GM12872 (cell line): Measurements from ENCODE around the gene KL.

Source experiments
- CTCF ChIP-seq: IDR thresholded peaks from 3 replicates; pipeline ENCODE4 v1.5.1; 2011; ENCODE audit warnings: low read depth, mild to moderate bottlenecking, low read length, moderate library complexity; ENCODE audit not compliant: insufficient read depth

Gene KL

GRCh38 chr13:33016414-33017322 lies at the start of gene KL:
Gene KL (plus strand): TSS chr13:33016423. CDS start chr13:33016441, 18 bp downstream.
- no peak for TF ChIP-seq CTCF

DNA sequence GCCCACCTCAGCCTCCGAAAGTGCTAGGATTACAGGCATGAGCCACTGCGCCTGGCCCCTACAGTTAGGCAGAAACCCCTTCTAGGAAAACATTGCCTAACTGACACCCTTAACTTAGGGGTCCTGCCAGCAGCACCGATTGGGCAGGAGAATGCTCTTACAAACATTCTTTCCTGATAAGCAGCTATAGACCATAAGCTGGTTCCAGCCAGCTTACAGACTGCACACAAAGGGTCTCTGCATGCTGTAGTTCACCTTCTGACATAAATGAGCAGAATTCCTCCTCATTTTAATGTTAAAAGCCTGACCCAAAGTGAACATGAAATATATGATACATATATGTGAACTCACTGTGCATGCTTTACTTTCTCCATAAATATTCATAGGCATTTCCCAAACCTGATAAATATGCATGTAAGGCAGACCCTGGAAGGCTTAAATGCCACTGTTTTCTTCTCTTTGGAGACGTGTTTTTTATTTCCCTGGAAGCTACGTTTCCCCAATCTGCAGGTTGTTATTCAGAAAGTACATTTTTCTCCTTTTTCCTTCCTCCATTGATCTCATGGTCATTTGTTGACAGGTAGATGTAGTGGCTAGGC lies 48.5 kb upstream of the KL start:
- no peak for TF ChIP-seq CTCF

- no peak for TF ChIP-seq CTCF
Measured at GRCh38 chr13:32968316-32968715, 47.9 kb upstream of the KL start.

GRCh38 chr13:32968793-32969192 lies 47.4 kb upstream of the KL start:
- TF ChIP-seq CTCF, result no peak

DNA sequence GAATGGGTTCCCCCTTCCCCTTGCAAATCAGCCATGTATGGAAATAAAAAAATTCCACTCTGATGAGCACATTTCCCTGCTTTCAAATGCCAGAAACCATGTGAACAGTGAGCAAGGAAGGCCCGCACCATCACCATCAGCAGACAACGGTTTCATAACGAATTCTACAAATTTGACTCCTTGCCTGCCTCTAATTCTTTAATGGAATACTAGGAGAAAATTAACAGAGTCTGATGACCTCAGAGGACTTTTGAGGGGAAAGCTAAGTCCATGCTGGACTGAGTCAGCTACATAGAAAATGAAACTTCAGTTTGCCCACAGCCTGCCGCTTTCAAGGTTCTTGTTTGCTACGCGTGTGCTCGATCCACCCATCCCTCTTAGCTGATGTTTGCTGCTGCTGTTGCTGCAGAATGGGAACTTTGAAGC lies 46.7 kb upstream of the KL start:
- no peak for TF ChIP-seq CTCF

DNA sequence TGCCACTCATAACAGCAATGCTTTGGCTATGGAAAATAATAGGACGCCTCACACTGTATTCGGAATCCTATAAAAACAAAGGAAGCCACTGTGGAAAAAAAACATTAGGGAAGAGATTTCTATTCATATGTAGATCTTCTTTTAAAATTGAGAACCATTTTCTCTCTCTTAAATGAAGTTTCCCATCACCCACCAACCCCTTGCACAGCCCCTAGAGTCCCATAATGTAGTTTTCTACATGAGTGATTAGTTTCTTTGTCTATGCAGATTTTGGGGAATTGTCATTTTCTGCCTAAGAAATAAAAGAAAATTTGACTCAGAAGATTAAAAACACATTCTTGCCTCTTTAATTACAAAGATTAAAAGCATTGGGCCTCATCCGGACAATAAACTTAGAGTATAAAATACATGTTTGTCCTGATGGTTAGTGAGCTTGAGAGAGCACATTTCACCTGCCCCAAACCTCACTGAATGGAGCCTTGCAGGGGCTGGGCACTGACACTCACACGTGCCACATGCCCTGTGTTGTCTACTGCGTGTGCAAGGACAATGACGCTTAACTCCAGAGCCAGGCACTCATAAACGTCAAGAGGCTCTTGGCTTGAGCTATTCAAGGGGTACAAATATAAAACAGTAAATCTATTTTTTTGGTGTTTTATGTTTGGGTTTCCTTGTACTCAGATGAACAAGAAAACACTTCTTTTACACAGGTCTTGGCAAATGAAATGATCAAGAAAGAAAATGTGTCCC lies 40.0 kb upstream of the KL start:
- TF ChIP-seq CTCF, result no peak

- TF ChIP-seq CTCF, result no peak
Measured at GRCh38 chr13:32976912-32977311, 39.3 kb upstream of the KL start.
